ENCODE measurements around the gene CD200R1L. TPM values are rescaled to one million over a fixed set of nuclear protein-coding genes. Genes with fewer than 3 reads are reported as not detected.

The CD200R1L gene
- polyA plus RNA-seq, 1 experiment: not detected

- ChIA-PET POLR2A (interaction anchor here (0.6 to 1.2 kb wide), 2 partner anchors 31 to 116 kb away, joined by 3 to 4 read pairs; no protein-coding TSS in a partner anchor), CTCF (interaction anchor here (0.7 to 1.0 kb wide), 2 partner anchors 23 to 77 kb away, joined by 3 read pairs; no protein-coding TSS in a partner anchor)
- Histone ChIP-seq H3K4me3 (ENCODE audit: low read depth, low read length) (no peak overlapping the region), H3K27me3 (ENCODE audit: control insufficient read depth, insufficient read depth, low read length) (no peaks in the 10 kb centered on the region), H3K27ac (ENCODE audit: low read depth, low read length) (peak overlapping the region; percentile 53), H3K9me3 (ENCODE audit: control insufficient read depth, insufficient read depth, low read length) (no peaks in the 10 kb centered on the region)
- TF ChIP-seq CTCF (IDR thresholded peaks at IDR 0.05; ENCODE audit: low read depth, low read length): no peak
- DNase-seq (ENCODE audit: low read depth, low spot score): no peak
Measured at GRCh38 chr3:112770032-112770626, 76.5 kb downstream of the CD200R1L start.

GRCh38 chr3:112769286-112769978, 77.2 kb downstream of the CD200R1L start:
- H3K4me3 ChIP-seq (ENCODE audit: low read depth, low read length): no peak overlapping the region
- no peaks in the 10 kb centered on the region for H3K27me3 ChIP-seq (ENCODE audit: control insufficient read depth, insufficient read depth, low read length)
- peak overlapping the region; percentile 53 for H3K27ac ChIP-seq (ENCODE audit: low read depth, low read length)
- H3K9me3 ChIP-seq (ENCODE audit: control insufficient read depth, insufficient read depth, low read length): no peaks in the 10 kb centered on the region
- TF ChIP-seq CTCF (IDR thresholded peaks at IDR 0.05; ENCODE audit: low read depth, low read length): no peak
- ChIA-PET POLR2A (interaction anchor here (1.2 kb wide), 1 partner anchor 115 kb away, joined by 3 read pairs; no protein-coding TSS in a partner anchor), CTCF (interaction anchor here (1.0 kb wide), 1 partner anchor 22 kb away, joined by 3 read pairs; no protein-coding TSS in a partner anchor)
- DNase-seq (ENCODE audit: low read depth, low spot score): no peak

GRCh38 chr3:112767777-112768176, 78.9 kb downstream of the CD200R1L start:
- Histone ChIP-seq H3K4me3 (ENCODE audit: low read depth, low read length) (no peak overlapping the region), H3K27ac (ENCODE audit: low read depth, low read length) (no peak overlapping the region), H3K27me3 (ENCODE audit: control insufficient read depth, insufficient read depth, low read length) (no peaks in the 10 kb centered on the region), H3K9me3 (ENCODE audit: control insufficient read depth, insufficient read depth, low read length) (no peaks in the 10 kb centered on the region)
- CTCF ChIA-PET: no interaction called here
- no peak for DNase-seq (ENCODE audit: low read depth, low spot score)
- POLR2A ChIA-PET: no interaction called here
- TF ChIP-seq CTCF (IDR thresholded peaks at IDR 0.05; ENCODE audit: low read depth, low read length): no peak

- DNase-seq (ENCODE audit: low read depth, low spot score): no peak
- Histone ChIP-seq H3K4me3 (ENCODE audit: low read depth, low read length) (no peak overlapping the region), H3K27me3 (ENCODE audit: control insufficient read depth, insufficient read depth, low read length) (no peaks in the 10 kb centered on the region), H3K9me3 (ENCODE audit: control insufficient read depth, insufficient read depth, low read length) (no peaks in the 10 kb centered on the region), H3K27ac (ENCODE audit: low read depth, low read length) (no peak overlapping the region)
- ChIA-PET CTCF (no interaction called here), POLR2A (no interaction called here)
- no peak for TF ChIP-seq CTCF (IDR thresholded peaks at IDR 0.05; ENCODE audit: low read depth, low read length)
Measured at GRCh38 chr3:112767177-112767576, 79.5 kb downstream of the CD200R1L start.

Other genes starting within 250 kb of the CD200R1L start
- gene CCDC80, start 205.7 kb downstream of the CD200R1L start, polyA plus RNA-seq (2011; rRNA removed): 202 and 289 TPM in 2 replicates
- not detected in 2 replicates for gene CD200R1, start 128.2 kb upstream of the CD200R1L start, polyA plus RNA-seq (2011; rRNA removed)
- 14.9 and 17.3 TPM in 2 replicates for gene GTPBP8, start 144.1 kb upstream of the CD200R1L start, polyA plus RNA-seq (2011; rRNA removed)